Pancreas (tissue), 10 donors: Measurements from ENCODE around the gene IQCE. TPM values are rescaled to one million over a fixed set of nuclear protein-coding genes. Genes with fewer than 3 reads are reported as not detected.

Source experiments
- ATAC-seq, 4 donors: fragments of 200-7000 bp; cut with Tn5 transposase; one replicate each; pipeline versions ENCODE4 v1.8.0 to v1.9.1; 2020; ENCODE audit warnings: mild to moderate bottlenecking in 4 of 4, moderate library complexity in 4 of 4
- DNase-seq, 6 donors: peaks; one replicate each; pipeline ENCODE4 v3.0.0-alpha.2; 2020
- FAIRE-seq: peaks from 2 replicates; lab custom pipeline; 2012; peaks lifted over from hg19 to GRCh38; lab: Jason Lieb, UNC
- H3K27ac ChIP-seq, 4 donors: fragments of 200-600 bp; sonication (generic); 1 replicate in 3 of 4; 2 replicates in 1 of 4; pipeline versions ENCODE4 v1.5.0 to v1.8.0; 2020
- H3K27me3 ChIP-seq, 4 donors: fragments of 200-600 bp; one replicate each; pipeline ENCODE4 v1.8.0; 2021
- H3K36me3 ChIP-seq, 3 donors: fragments of 200-600 bp; sonication (generic) in 1 of 3; one replicate each; pipeline versions ENCODE4 v1.5.0 to v1.8.0; 2020 to 2021
- H3K4me1 ChIP-seq, 3 donors: fragments of 200-600 bp; one replicate each; pipeline ENCODE4 v1.8.0; 2021
- H3K4me3 ChIP-seq, 4 donors: fragments of 200-600 bp; sonication (generic) in 2 of 4; one replicate each; pipeline versions ENCODE4 v1.5.0 to v1.8.0; 2020 to 2021
- H3K9me3 ChIP-seq, 4 donors: fragments of 200-600 bp; one replicate each; pipeline ENCODE4 v1.8.0; 2021
- CTCF ChIP-seq, 4 donors: fragments of 200-600 bp; sonication (generic) in 3 of 4; IDR thresholded peaks; one replicate each; pipeline versions ENCODE4 v1.5.0 to v1.8.0; 2021; ENCODE audit warnings: antibody characterized with exemption in 4 of 4
- WGBS, 2 donors: extraction: QIAGEN DNeasy Blood & Tissue Kit; methylation state at CpG; one replicate each; pipeline ENCODE4 v1.1.7; 2013; 5-methylcytosine and 5-hydroxymethylcytosine counted together
- intact Hi-C, 3 donors: fragments of 100-400 bp; cut with DNase I; formaldehyde crosslinking; loops; one replicate each; pipeline versions ENCODE4 v1.11.1 to v1.14.2; 2022
- polyA plus RNA-seq, 2 donors: library from polyadenylated mRNA; stranded (reverse); fragments of 200-250 nt; gene quantifications; one replicate each; pipeline ENCODE4 v1.2.3, GENCODE V29; 2013
- total RNA-seq, 6 donors: library from RNA; stranded (reverse); fragmentation: NEBNext Ultra II Directional in 4 of 6; extraction: Animal tissue kit (Norgen Biotek cat#: 25700) in 4 of 6; gene quantifications; one replicate each; pipeline versions ENCODE4 v1.2.1 to v1.2.4, GENCODE V29; 2021 to 2023
- donor health status: healthy with polysubstance abuse.
- donor health status: DM: no; HTN: no; CAD: no; lungs with moderate emphysema.
- donor health status: DM: no; HTN: no; CAD: no.
- donor health status: control.
- donor health status: control.
- donor health status: Bipolar disorder and iron deficiency.
- donor health status: DM: yes; HTN: yes; CAD: no.
- donor health status: DM: no; HTN: no; CAD: no.
- donor health status: DM: no; HTN: no; CAD: no.
- donor health status: DM: yes; HTN: yes; CAD: no.

The IQCE gene
- total and polyA plus RNA-seq, 8 donors, result 8.8 to 14.1 (median 10.9) TPM

- ATAC-seq, result no peak
- Histone ChIP-seq H3K4me3 (no peak overlapping the region), H3K27ac (no peak overlapping the region), H3K4me1 (peaks cover 0 to 17% (median 2%) of the 10 kb centered on the region in 3 donors), H3K36me3 (no peaks in the 10 kb centered on the region), H3K27me3 (no peaks in the 10 kb centered on the region), H3K9me3 (no peaks in the 10 kb centered on the region)
- intact Hi-C loops, result no loop called here
- FAIRE-seq, result no peak
- no peak for DNase-seq
- TF ChIP-seq CTCF (IDR thresholded peaks at IDR 0.05), result no peak
- 77 to 84% methylated on average over 18 of the region's 18 CpGs for WGBS, 2 donors
These were observed 40.9 kb upstream of the IQCE start for GRCh38 chr7:2517678-2518507.

GRCh38 chr7:2518737-2519118 is 40.1 kb upstream of the IQCE start:
- DNase-seq, result no peak
- no peak for TF ChIP-seq CTCF (IDR thresholded peaks at IDR 0.05)
- peaks cover 0 to 25% (median 10%) of the 10 kb centered on the region in 3 donors for H3K4me1 ChIP-seq
- peak overlapping the region in 3 of 4 donors; percentile 38 to 80 (median 72) for H3K4me3 ChIP-seq
- no peak overlapping the region for H3K27ac ChIP-seq
- H3K36me3 ChIP-seq, result no peaks in the 10 kb centered on the region
- WGBS, 2 donors, result 23 to 24% methylated on average over 40 to 41 of the region's 41 CpGs
- ATAC-seq, result no peak
- no peak for FAIRE-seq
- intact Hi-C loops, result no loop called here
- no peaks in the 10 kb centered on the region for H3K9me3 ChIP-seq
- H3K27me3 ChIP-seq, result no peaks in the 10 kb centered on the region

- intact Hi-C loops, result no loop called here
- H3K27ac ChIP-seq, result peak within 1 kb of the TSS; percentile 13 to 33 (median 30)
- WGBS, 2 donors, result 1% methylated on average over 39 to 95 of the region's 95 CpGs
- no peaks in the 10 kb centered on the region for H3K9me3 ChIP-seq
- peaks cover under 1 to 27% (median 13%) of the 10 kb centered on the region in 3 donors for H3K4me1 ChIP-seq
- DNase-seq (peak; percentile 86 to 95 (median 90)), FAIRE-seq (no peak), ATAC-seq (peak; percentile 46 to 64 (median 56))
- peak within 1 kb of the TSS; percentile 57 to 80 (median 76) for H3K4me3 ChIP-seq
- TF ChIP-seq CTCF (IDR thresholded peaks at IDR 0.05), result no peak
- no peaks in the 10 kb centered on the region for H3K36me3 ChIP-seq
- H3K27me3 ChIP-seq, result no peaks in the 10 kb centered on the region
These were observed 39.5 kb upstream of the IQCE start, which contains the start of gene LFNG for GRCh38 chr7:2519119-2519930. Gene LFNG, plus strand, starts transcription at chr7:2519774. Its CDS starts 88 bp downstream, at chr7:2519862.

GRCh38 chr7:2520131-2520760 is 38.5 kb upstream of the IQCE start:
- 1 to 2% methylated on average over 15 to 37 of the region's 37 CpGs for WGBS, 2 donors
- Histone ChIP-seq H3K27me3 (no peaks in the 10 kb centered on the region), H3K4me1 (peaks cover 9 to 36% (median 22%) of the 10 kb centered on the region in 3 donors), H3K4me3 (peak overlapping the region; percentile 57 to 80 (median 76)), H3K27ac (peak overlapping the region in 3 of 4 donors; percentile 13 to 33 (median 33)), H3K36me3 (no peaks in the 10 kb centered on the region), H3K9me3 (no peaks in the 10 kb centered on the region)
- no peak for ATAC-seq
- intact Hi-C loops, result no loop called here
- DNase-seq, result peak in 4 of 6 donors; percentile 44 to 71 (median 61)
- FAIRE-seq, result no peak
- TF ChIP-seq CTCF (IDR thresholded peaks at IDR 0.05), result no peak
